Endothelial cell of umbilical vein (primary cell): ENCODE measurements around the gene AMIGO2. TPM values are rescaled to one million over a fixed set of nuclear protein-coding genes. Genes with fewer than 3 reads are reported as not detected.

Experiments used
- Bru-seq: library from RNA; stranded (reverse); fragments of 400-500 nt; gene quantifications from one replicate; lab custom pipeline; 2021; lab: Mats Ljungman, UMichigan
- BruChase-seq, 2 experiments: library from RNA; stranded (reverse); fragments of 400-500 nt; gene quantifications; one replicate each; lab custom pipeline; 2021; lab: Mats Ljungman, UMichigan
- BruUV-seq: library from RNA; stranded (reverse); fragments of 400-500 nt; replicated peaks from 2 replicates; lab custom pipeline; 2021; lab: Mats Ljungman, UMichigan
- CTCF ChIA-PET: fragments of 300-600, 350-600 bp; sonication (Branson Sonifier 250); formaldehyde crosslinking; loops from one replicate; lab custom pipeline; 2021; ENCODE audit warnings: antibody characterized with exemption, inconsistent platforms; lab: Charles Lee
- POLR2A ChIA-PET: fragments of 300-600, 350-600 bp; sonication (Branson Sonifier 250); formaldehyde crosslinking; loops from one replicate; lab custom pipeline; 2021; ENCODE audit warnings: antibody characterized with exemption, inconsistent platforms; lab: Charles Lee
- DNase-seq: peaks from one replicate; pipeline ENCODE4 v3.0.0-alpha.2; 2011; ENCODE audit warnings: low read depth, low spot score
- FAIRE-seq: peaks from 2 replicates; lab custom pipeline; 2011; peaks lifted over from hg19 to GRCh38; lab: Jason Lieb, UNC
- H2AFZ ChIP-seq: 2 replicates; pipeline ENCODE4 v1.6.0; 2012; ENCODE audit warnings: low read depth, low read length, control low read depth, inconsistent platforms
- H3K27ac ChIP-seq: 2 replicates; pipeline ENCODE4 v1.5.1; 2011; ENCODE audit warnings: low read depth, mild to moderate bottlenecking, control low read depth, low read length, moderate library complexity; ENCODE audit not compliant: insufficient read depth
- H3K27me3 ChIP-seq, 2 experiments: 2 replicates each; pipeline versions ENCODE4 v1.6.0 to v1.6.1; 2011; ENCODE audit warnings: low read length in 2 of 2, mixed read lengths in 1 of 2; ENCODE audit not compliant: control insufficient read depth in 2 of 2, insufficient read depth in 2 of 2
- H3K36me3 ChIP-seq, 2 experiments: 2 replicates in 1 of 2; 3 replicates in 1 of 2; pipeline ENCODE4 v1.5.1; 2011; ENCODE audit warnings: low read length in 2 of 2, mild to moderate bottlenecking in 1 of 2, moderate library complexity in 1 of 2; ENCODE audit not compliant: control insufficient read depth in 2 of 2, insufficient read depth in 2 of 2; ENCODE audit errors: extremely low read depth in 1 of 2
- H3K4me1 ChIP-seq: 3 replicates; pipeline ENCODE4 v1.5.1; 2011; ENCODE audit warnings: mild to moderate bottlenecking, low read length; ENCODE audit not compliant: control insufficient read depth, insufficient read depth; ENCODE audit errors: extremely low read depth
- H3K4me2 ChIP-seq: 2 replicates; pipeline ENCODE4 v1.6.1; 2011; ENCODE audit warnings: low read length, control low read depth, mixed read lengths; ENCODE audit not compliant: insufficient read depth
- H3K4me3 ChIP-seq, 3 experiments: fragments of 200-600 bp in 1 of 3; sonication (generic), shearing (Covaris generic) in 1 of 3; replicated peaks in 1 of 3; 2 replicates each; pipeline ENCODE4 v1.5.1; 2011 to 2016; ENCODE audit warnings: control low read depth in 3 of 3, low read length in 3 of 3, mild to moderate bottlenecking in 2 of 3, inconsistent platforms in 1 of 3, low read depth in 1 of 3, moderate library complexity in 1 of 3; ENCODE audit not compliant: insufficient read depth in 1 of 3
- H3K79me2 ChIP-seq: 2 replicates; pipeline ENCODE4 v1.6.0; 2012; ENCODE audit warnings: low read length, inconsistent platforms; ENCODE audit not compliant: control insufficient read depth, insufficient read depth
- H3K9ac ChIP-seq: replicated peaks from 2 replicates; pipeline ENCODE3; 2011; ENCODE audit warnings: low read length, control low read depth; ENCODE audit not compliant: insufficient read depth; ENCODE audit errors: extremely low read depth
- H3K9me1 ChIP-seq: replicated peaks from 3 replicates; pipeline ENCODE4 v1.6.0; 2011; ENCODE audit warnings: mild to moderate bottlenecking, low read length; ENCODE audit not compliant: control insufficient read depth, insufficient read depth; ENCODE audit errors: extremely low read depth
- H3K9me3 ChIP-seq: replicated peaks from 2 replicates; pipeline ENCODE4 v1.5.1; 2012; ENCODE audit warnings: low read length, inconsistent platforms; ENCODE audit not compliant: control insufficient read depth, insufficient read depth
- H4K20me1 ChIP-seq: replicated peaks from 2 replicates; pipeline ENCODE3; 2011; ENCODE audit warnings: mild to moderate bottlenecking, low read length; ENCODE audit not compliant: control insufficient read depth, insufficient read depth; ENCODE audit errors: extremely low read depth
- FOS ChIP-seq: IDR thresholded peaks from 2 replicates; pipeline ENCODE4 v1.6.1; 2011; ENCODE audit warnings: mild to moderate bottlenecking, low read length, moderate library complexity, borderline replicate concordance; ENCODE audit not compliant: insufficient read depth
- JUN ChIP-seq: IDR thresholded peaks from 2 replicates; pipeline ENCODE4 v1.6.1; 2011; ENCODE audit warnings: borderline replicate concordance, low read depth; ENCODE audit not compliant: insufficient read length, insufficient read depth
- MYC ChIP-seq: IDR thresholded peaks from one replicate; pipeline ENCODE4 v1.6.1; 2011; ENCODE audit warnings: mild to moderate bottlenecking, low read depth, low read length
- POLR2AphosphoS5 ChIP-seq: IDR thresholded peaks from 2 replicates; pipeline ENCODE4 v1.6.1; 2012; ENCODE audit warnings: low read depth, mild to moderate bottlenecking, control low read depth, low read length, moderate library complexity; ENCODE audit not compliant: insufficient read depth
- dilution Hi-C: fragments of 300-500 bp; cut with MboI; formaldehyde crosslinking; loops from one replicate; pipeline ENCODE4 v1.15.0; 2019; ENCODE audit warnings: low sequenced_read_pairs; ENCODE audit not compliant: extremely low pct_ligation_motif_present
- intact Hi-C: fragments of 100-400 bp; cut with micrococcal nuclease; formaldehyde crosslinking; loops from one replicate; pipeline ENCODE4 v1.10.0; 2022
- long read RNA-seq: library from polyadenylated mRNA; stranded (forward); transcript quantifications from one replicate; pipeline ENCODE4 v2.0.0, GENCODE V29; 2021
- polyA minus RNA-seq, 3 experiments: library from RNA; depleted of rRNA, polyadenylated mRNA; stranded (reverse); fragments of >200 nt; gene quantifications; 1 replicate in 1 of 3; 2 replicates in 2 of 3; pipeline ENCODE4 v1.2.3, GENCODE V29; 2011
- polyA plus RNA-seq, 4 experiments: library from polyadenylated mRNA; depleted of rRNA in 3 of 4; stranded (reverse) in 3 of 4; unstranded in 1 of 4; fragments of >200 nt; gene quantifications; 2 replicates each; pipeline versions ENCODE4 v1.2.1 to v1.2.3, GENCODE V29; 2011 to 2012; ENCODE audit warnings: missing spikeins in 1 of 4
- total RNA-seq: library from RNA; stranded (reverse); gene quantifications from 2 replicates; pipeline ENCODE4 v1.2.3, GENCODE V29; 2021
- TF ChIP-seq, protein P1 (sequence below): IDR thresholded peaks from 2 replicates; pipeline ENCODE4 v1.6.1; 2011; ENCODE audit not compliant: insufficient read depth, insufficient read length
- TF ChIP-seq, protein P2 (sequence below), 2 donors: IDR thresholded peaks; 1 replicate in 1 of 2; 2 replicates in 1 of 2; pipeline ENCODE4 v1.5.1; 2011; ENCODE audit warnings: low read length in 2 of 2, mild to moderate bottlenecking in 2 of 2, moderate library complexity in 2 of 2, control low read depth in 1 of 2, inconsistent platforms in 1 of 2, low read depth in 1 of 2; ENCODE audit not compliant: insufficient read depth in 1 of 2; ENCODE audit errors: extremely low read depth in 1 of 2

Gene AMIGO2, protein sequence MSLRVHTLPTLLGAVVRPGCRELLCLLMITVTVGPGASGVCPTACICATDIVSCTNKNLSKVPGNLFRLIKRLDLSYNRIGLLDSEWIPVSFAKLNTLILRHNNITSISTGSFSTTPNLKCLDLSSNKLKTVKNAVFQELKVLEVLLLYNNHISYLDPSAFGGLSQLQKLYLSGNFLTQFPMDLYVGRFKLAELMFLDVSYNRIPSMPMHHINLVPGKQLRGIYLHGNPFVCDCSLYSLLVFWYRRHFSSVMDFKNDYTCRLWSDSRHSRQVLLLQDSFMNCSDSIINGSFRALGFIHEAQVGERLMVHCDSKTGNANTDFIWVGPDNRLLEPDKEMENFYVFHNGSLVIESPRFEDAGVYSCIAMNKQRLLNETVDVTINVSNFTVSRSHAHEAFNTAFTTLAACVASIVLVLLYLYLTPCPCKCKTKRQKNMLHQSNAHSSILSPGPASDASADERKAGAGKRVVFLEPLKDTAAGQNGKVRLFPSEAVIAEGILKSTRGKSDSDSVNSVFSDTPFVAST
- total RNA-seq (7.5 and 8.7 TPM in 2 replicates), polyA plus RNA-seq (4.1 and 5.4 TPM in 2 replicates), polyA minus RNA-seq (6.4 and 7.3 TPM in 2 replicates), Bru-seq, nascent RNA (percentile 56 among the genes with signal in this experiment), BruChase-seq, experiment 1, labeled RNA remaining after a 6-hour chase (percentile 77 among the genes with signal in this experiment), BruChase-seq, experiment 2, labeled RNA remaining after a 2-hour chase (percentile 83 among the genes with signal in this experiment)
- polyA plus RNA-seq (2011; cell fraction: cytosol; rRNA removed), result 4.7 TPM in 2 replicates
- polyA plus RNA-seq (2011; cell fraction: nucleus; rRNA removed), result 14.5 and 19.4 TPM in 2 replicates
- 14.1 and 22.6 TPM in 2 replicates for polyA plus RNA-seq (2012)
- 2.5 TPM for polyA minus RNA-seq (2011; cell fraction: cytosol; rRNA and poly(A)+ RNA removed)
- polyA minus RNA-seq (2011; cell fraction: nucleus; rRNA and poly(A)+ RNA removed), result 4.4 and 7.6 TPM in 2 replicates
- long read RNA-seq, transcript AMIGO2-201 (2 exons, 3,763 nt), result major isoform, 6 of 21 reads
- long read RNA-seq, transcript AMIGO2-203 (3 exons, 2,856 nt), result major isoform, 6 of 21 reads
- long read RNA-seq, partial matches to known transcripts, result 2 of 21 reads
- long read RNA-seq, other reads (novel, unspliced or antisense), result 5 of 21 reads

DNA sequence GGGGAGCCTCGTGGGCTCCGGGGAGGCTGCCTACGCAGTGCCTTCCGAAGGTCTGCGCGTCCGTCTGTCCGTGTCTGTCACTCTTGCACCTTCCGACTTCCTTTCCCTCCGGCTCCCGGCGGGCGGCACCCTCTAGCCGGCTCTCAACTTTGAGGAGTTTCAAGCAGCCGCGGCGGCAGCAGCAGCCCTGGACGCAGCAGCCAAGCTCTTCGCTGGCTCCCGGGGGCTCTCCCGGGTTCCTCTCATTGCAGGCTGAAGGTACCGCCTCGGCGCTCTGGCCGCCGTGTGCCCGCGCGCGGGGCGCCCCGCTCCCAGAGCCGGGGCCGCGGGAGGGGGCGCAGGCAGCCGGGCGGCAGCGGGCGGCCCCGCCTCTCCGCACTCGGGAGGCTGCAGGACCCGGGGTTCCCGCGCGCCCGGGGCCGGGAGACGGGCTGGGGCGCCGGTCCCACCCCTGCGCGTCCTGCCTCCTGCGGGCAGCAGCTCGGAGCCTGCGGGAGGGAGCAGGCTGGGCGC, at the start of gene AMIGO2, which contains the start of gene PCED1B:
AMIGO2 (minus strand) TSS at position 492 of the 513 bp plus-strand sequence. CDS start 957 bp downstream, outside the sequence.
PCED1B (plus strand) TSS at position 154 of the 513 bp plus-strand sequence. CDS start 155,443 bp downstream, outside the sequence.
- no TSS peak for BruUV-seq
- ChIA-PET POLR2A (no interaction called here), CTCF (interaction anchor here (0.6 to 6.9 kb wide), 26 partner anchors 8 to 607 kb away, joined by 3 to 90 read pairs (median 4); no protein-coding TSS in a partner anchor)
- Histone ChIP-seq H3K9ac (peak within 1 kb of the TSS; percentile 92), H3K4me1 (peaks cover 13% of the 10 kb centered on the region), H2AFZ (peak within 1 kb of the TSS; percentile 89), H4K20me1 (no peaks in the 10 kb centered on the region), H3K4me2 (peak within 1 kb of the TSS; percentile 95), H3K27ac (peak within 1 kb of the TSS; percentile 97), H3K27me3 (no peaks in the 10 kb centered on the region), H3K4me3 (peak within 1 kb of the TSS; percentile 65 to 91 (median 78)), H3K79me2 (no peaks in the 10 kb centered on the region), H3K9me3 (no peaks in the 10 kb centered on the region), H3K9me1 (no peaks in the 10 kb centered on the region), H3K36me3 (no peaks in the 10 kb centered on the region)
- no peak for TF ChIP-seq POLR2AphosphoS5
- TF ChIP-seq FOS, result no peak
- TF ChIP-seq MYC, result no peak
- TF ChIP-seq, protein P1, sequence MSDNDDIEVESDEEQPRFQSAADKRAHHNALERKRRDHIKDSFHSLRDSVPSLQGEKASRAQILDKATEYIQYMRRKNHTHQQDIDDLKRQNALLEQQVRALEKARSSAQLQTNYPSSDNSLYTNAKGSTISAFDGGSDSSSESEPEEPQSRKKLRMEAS, result no peak
- TF ChIP-seq, protein P2, sequence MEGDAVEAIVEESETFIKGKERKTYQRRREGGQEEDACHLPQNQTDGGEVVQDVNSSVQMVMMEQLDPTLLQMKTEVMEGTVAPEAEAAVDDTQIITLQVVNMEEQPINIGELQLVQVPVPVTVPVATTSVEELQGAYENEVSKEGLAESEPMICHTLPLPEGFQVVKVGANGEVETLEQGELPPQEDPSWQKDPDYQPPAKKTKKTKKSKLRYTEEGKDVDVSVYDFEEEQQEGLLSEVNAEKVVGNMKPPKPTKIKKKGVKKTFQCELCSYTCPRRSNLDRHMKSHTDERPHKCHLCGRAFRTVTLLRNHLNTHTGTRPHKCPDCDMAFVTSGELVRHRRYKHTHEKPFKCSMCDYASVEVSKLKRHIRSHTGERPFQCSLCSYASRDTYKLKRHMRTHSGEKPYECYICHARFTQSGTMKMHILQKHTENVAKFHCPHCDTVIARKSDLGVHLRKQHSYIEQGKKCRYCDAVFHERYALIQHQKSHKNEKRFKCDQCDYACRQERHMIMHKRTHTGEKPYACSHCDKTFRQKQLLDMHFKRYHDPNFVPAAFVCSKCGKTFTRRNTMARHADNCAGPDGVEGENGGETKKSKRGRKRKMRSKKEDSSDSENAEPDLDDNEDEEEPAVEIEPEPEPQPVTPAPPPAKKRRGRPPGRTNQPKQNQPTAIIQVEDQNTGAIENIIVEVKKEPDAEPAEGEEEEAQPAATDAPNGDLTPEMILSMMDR (IDR thresholded peaks at IDR 0.05; ENCODE audit: extremely low read depth in 1 of 2, insufficient read depth in 1 of 2, low read depth in 1 of 2, low read length in 2 of 2), result peak in 1 of 2 donors; percentile 18
- no peak for TF ChIP-seq JUN
- dilution Hi-C loops (no loop called here), intact Hi-C loops (loop anchor here (1.0 kb wide), 1 partner anchor 229 kb away; no protein-coding TSS in a partner anchor)
- DNase-seq, result peak; percentile 67
- FAIRE-seq, result no peak
